ENCODE measurements around the gene FRS2.

The FRS2 gene

GRCh38 chr12:69508091-69508490, 37.9 kb downstream of the FRS2 start:
- DNase-seq = no peak

GRCh38 chr12:69508621-69509020, 38.4 kb downstream of the FRS2 start:
- no peak for DNase-seq

DNA sequence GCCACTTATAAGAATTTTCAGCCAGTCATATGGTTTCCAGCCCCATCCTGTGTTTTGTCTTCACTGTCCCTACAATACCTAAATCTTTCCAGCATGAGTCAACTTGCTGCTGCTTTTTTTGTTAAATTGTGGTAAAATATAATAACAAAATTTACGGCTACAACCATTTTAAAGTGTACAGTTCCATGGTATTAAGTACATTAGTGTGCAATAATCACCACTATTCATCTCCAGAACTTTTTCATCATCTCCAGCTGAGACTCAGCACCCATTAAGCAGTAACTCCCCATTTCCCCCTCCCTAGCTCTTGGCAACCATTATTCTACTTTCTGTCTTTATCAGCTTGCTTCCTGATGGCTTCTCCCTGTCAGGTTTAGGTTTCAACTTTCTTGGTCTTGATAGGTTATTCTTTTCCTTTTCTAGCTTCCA, 39.1 kb downstream of the FRS2 start:
- no peak for DNase-seq

DNA sequence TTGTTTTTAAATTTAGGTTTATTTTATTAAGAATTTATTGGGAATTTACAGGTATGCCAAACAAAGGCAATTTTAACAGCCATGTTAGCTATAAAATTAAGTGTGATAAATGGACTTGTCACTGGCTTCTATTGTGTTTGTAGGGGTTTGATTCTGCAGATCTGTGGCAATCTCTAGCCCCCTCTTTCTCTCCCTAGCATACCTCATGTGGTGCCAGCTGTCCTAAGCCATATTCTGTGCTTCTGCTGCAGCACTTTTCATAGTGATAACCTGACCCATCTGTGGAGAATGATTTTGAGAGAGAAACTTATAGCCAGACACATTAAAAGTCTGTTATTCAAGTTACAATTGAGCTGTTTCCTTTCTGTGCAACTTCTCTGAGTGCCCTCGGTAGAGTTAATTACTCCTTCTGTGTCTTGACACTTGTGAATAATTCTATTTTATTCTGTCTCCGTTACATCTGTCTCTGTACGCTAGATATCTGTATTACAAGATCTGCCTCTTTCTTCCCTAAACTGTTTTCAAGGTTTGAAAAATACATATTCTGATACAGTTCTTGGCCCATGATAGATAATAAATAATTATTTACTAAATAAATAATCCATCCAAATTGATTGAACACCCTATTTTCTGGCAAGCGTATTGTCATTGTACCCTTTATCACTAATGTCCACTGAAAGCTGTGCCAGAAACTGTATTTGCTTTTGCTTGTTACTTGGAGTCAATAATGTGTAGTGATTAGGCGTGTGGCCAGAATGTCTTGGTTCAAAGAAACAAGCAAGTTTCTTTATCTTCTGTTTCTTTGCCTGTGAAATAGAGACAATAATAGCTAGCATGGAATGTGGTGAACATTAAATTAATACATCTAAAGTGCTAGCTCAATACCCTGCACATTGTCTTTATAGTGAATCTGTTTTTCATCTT, 40.0 kb downstream of the FRS2 start:
- DNase-seq = peak; percentile 26

DNA sequence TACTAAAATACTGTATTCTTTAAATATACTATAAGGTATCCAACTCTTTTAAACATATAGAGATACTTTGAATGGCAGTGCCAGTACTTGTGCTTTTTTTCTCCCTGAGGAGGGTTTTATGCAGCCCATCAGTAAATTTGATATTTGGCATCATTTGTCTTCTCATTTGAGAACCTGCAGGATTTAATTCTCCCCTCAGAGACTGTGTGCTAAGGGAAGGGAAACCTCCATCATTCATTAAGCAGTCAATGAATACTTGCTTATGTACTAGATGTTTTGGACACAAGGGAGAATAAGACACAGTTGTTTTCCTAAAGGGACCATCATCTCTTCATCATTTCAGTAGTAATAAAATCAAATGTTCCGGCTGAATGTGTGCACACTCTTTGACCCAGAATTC, 40.8 kb downstream of the FRS2 start:
- DNase-seq = no peak

DNA sequence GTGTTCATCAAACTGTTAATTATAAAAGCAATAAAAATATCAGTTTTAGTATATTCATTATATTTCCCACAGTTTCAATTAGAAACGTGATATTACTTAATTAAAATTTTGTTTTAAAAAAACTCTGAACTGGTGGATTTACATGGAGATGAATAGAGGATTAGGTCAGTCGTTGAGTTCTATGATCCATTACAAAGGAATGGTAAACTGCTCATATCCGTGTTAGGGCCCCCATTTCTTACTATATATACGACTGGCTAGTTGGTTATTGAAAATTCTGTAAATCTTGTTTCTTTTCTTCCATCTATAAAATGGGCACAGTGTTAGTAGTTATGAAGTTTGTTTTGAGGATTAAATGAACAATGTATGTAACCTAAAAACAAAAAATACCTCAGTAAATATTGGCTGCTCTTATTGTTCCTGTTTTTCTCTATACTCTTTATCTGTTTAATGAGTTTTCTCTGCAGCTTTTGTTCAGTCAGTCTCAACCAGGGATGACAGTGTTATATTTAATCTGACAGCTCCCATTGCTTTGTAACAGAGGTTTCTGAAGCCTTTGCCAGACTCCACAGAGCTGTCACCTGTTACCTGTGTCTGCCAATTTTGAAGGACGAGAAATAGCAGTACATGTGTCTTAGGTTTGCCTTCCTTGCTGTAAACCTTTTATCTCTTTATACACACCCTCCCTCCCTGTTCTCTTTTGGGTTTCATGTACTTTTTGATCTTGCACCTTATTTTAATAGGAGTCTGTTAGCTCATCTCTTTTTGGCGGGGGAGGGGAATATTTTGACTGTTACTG, 41.5 kb downstream of the FRS2 start:
- DNase-seq = no peak

DNA sequence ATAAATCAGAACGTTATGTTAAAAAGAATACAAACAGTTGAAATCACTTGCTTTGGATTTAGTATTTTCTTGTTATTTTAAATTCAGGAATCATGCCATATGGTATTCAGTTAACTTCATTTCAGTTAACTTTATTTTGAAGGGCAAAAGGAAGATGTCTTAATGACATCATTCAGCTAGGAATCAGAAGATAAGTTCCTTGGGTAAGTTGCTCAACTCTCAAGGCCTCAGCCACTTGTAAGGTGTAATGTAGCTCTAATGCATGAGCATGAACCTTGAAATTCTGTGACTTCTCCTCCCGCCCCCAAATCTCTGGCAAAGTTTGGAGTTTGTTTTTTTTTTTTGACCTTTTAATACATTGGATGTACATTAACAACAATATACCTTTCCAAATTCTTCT, 42.6 kb downstream of the FRS2 start:
- DNase-seq = no peak

- DNase-seq = no peak
Measured at GRCh38 chr12:69513297-69513696, 43.1 kb downstream of the FRS2 start.

DNA sequence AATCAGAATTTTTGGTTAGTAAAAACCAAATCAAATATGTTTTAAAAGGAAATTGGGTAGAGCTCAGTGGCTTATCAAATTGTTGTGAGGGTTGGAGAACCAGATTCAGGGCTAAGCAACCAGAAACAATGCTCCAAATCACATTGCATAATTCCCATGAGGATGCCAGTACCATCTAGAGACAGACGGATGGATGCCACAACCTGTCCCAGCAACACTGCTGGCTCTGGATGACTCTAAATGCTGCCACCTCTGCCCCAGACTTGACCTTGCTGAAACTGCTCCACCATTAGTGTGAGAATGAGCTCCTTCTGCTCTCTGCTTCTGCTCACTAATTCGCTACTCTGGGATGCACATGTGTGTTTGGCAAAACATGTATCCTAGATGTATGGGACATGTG, 43.9 kb downstream of the FRS2 start:
- no peak for DNase-seq

- DNase-seq = no peak
Measured at GRCh38 chr12:69514845-69515244, 44.7 kb downstream of the FRS2 start.

GRCh38 chr12:69515394-69515930, 45.3 kb downstream of the FRS2 start:
- DNase-seq = no peak

DNA sequence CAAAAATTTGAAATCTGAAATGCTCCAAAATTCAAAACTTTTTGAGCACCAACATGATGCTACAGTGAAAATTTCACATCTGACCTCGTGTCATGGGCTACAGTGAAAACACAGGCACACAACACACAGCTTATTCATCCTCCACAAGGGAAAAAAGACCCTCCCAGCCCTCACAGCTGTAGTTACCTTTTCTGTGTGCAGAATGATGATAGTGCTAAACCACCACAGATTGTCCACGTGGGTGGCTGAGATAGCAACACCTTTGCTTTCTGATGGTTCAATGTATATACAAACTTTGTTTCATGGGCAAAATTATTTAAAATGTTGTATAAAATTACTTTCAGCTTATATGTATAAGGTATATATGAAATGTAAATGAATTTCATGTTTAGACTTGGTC, 46.8 kb downstream of the FRS2 start:
- no peak for DNase-seq

DNA sequence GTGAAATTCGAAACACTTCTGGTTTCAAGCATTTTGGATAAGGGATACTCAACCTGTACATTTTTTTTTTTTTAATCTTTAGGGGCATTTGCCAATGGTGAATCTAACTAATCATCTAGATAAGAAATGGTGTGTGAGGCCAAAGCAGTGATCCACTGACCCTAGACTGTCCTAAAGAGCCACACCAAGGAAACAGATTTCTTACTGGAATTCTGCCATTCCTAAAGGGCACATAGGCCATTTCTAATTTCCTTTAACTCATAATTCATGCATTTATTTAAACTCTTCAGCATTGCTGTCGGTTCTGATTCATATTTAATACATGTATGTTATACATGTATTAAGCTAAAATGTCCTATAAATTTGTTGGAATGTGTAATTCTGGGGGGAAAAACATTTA, 47.2 kb downstream of the FRS2 start:
- no peak for DNase-seq

DNA sequence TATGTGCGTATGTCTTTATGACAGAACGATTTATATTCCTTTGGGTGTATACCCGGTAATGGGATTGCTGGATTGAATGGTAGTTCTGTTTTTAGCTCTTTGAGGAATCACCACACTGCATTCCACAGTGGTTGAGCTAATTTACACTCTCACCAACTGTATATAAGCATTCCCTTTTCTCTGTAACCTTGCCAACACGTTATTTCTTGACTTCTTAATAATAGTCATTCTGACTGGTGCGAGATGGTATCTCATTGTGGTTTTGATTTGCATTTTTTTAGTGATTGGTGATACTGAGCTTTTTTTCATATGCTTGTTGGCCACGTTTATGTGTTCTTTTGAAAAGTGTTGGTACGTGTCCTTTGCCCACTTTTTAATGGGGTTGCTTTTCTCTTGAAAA, 49.7 kb downstream of the FRS2 start:
- no peak for DNase-seq

GRCh38 chr12:69523433-69524330, 53.5 kb downstream of the FRS2 start:
- DNase-seq = no peak

DNA sequence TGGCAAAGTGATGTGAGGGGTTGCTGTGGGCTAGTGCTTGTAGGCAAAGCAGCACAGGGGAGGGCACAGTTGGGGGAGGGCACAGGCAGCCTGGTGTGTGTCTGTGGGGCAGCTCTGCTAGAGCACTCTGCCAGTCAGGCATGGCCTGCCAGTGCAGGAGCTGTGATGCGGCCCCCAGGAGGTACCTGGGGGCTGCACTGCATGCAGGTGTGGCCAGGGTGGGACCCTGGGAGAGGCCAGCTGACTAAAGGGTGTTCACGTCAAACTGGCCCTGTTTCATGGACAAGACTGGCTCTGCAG, 54.1 kb downstream of the FRS2 start:
- no peak for DNase-seq

- no peak for DNase-seq
Measured at GRCh38 chr12:69524755-69525469, 54.7 kb downstream of the FRS2 start.

DNA sequence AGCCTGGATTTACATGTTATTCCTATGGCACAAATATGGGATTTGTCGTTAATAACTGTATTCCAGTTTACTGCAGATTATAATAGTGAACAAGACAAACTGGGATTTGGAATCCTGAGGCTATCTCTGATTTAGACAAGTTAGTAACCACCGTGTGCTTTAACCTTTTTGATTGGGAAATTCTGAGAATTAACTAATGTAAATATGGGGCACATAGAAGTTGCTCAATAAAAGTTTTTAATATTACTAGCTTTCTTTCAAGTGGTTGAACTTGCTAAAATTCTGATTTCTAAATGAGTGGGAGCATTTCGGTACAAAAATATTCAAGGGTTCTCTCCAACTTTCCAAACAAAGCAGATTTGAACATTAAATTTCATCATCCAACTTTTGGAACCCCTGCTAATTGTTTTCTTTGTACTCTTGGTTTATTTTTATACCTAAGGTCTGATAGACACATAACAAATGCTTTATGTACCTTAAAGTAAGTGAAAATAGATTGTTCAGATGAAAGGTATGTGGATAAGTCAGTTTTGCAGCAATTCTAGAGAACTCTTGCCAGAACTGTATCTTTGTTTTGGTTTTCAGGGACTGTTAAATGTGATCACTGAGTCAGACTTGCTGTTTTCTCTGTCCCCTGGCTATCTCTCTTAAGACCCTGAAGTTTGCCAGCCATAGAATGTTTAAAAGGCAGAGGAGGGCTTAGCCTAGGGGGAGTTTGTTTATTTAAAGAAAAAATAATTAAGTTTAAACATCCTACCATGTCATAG, 57.5 kb downstream of the FRS2 start:
- no peak for DNase-seq

DNA sequence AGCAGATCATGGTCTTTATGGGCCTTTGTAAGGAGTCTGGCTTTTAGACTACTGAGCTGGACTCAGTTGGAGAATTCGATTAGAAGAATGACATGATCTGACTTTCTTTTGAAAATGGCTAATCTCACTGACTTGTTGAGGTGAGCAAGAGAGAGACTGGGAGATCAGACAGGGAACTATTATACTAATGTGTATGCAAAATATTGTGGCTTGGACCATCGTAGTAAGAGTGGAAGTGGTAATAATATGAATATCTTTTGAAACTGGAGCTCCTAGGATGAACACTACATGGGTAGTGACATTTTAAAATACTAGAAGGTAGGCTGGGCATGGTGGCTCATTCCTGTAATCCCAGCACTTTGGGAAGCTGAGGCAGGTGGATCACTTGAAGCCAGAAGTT, 58.8 kb downstream of the FRS2 start:
- no peak for DNase-seq

- DNase-seq = no peak
Measured at GRCh38 chr12:69533844-69534243, 63.7 kb downstream of the FRS2 start.

- DNase-seq = peak; percentile 24
Measured at GRCh38 chr12:69534389-69534822, 64.2 kb downstream of the FRS2 start.

Measured in NCI-H1092 (cell line).